GM12892 (cell line): ENCODE results near the gene ITGAE.

ENCODE experiments used
- POLR2A ChIP-seq: IDR thresholded peaks from 2 replicates; pipeline ENCODE4 v1.6.1; 2011; ENCODE audit warnings: low read depth, low read length, control low read depth
- POLR2AphosphoS5 ChIP-seq: IDR thresholded peaks from 2 replicates; pipeline ENCODE4 v1.6.1; 2011; ENCODE audit warnings: low read depth, low read length, control low read depth

GRCh38 chr17:3708366-3708765 is 92.6 kb downstream of the ITGAE start:
- TF ChIP-seq POLR2AphosphoS5: no peak
- no peak for TF ChIP-seq POLR2A
